ENCODE data around the gene WDR91.

Gene WDR91

GRCh38 chr7:135211179-135211945, at the start of gene WDR91:
TSS of gene WDR91 (minus strand) at chr7:135211526. CDS start at chr7:135211502, 24 bp downstream.
- DNase-seq (ENCODE audit: insufficient read length, low spot score) (peak; percentile 96), FAIRE-seq (no peak)
- TF ChIP-seq CTCF (IDR thresholded peaks at IDR 0.05; ENCODE audit: insufficient read depth, missing control alignments) = no peak

- FAIRE-seq = no peak
- TF ChIP-seq CTCF (IDR thresholded peaks at IDR 0.05; ENCODE audit: insufficient read depth, missing control alignments) = no peak
- no peak for DNase-seq (ENCODE audit: insufficient read length, low spot score)
These were observed 49.1 kb upstream of the WDR91 start for GRCh38 chr7:135260470-135260869.

GRCh38 chr7:135259702-135260101, 48.4 kb upstream of the WDR91 start:
- no peak for FAIRE-seq
- TF ChIP-seq CTCF (IDR thresholded peaks at IDR 0.05; ENCODE audit: insufficient read depth, missing control alignments) = no peak
- DNase-seq (ENCODE audit: insufficient read length, low spot score) = no peak

GRCh38 chr7:135258585-135258984, 47.3 kb upstream of the WDR91 start:
- TF ChIP-seq CTCF (IDR thresholded peaks at IDR 0.05; ENCODE audit: insufficient read depth, missing control alignments) = no peak

DNA sequence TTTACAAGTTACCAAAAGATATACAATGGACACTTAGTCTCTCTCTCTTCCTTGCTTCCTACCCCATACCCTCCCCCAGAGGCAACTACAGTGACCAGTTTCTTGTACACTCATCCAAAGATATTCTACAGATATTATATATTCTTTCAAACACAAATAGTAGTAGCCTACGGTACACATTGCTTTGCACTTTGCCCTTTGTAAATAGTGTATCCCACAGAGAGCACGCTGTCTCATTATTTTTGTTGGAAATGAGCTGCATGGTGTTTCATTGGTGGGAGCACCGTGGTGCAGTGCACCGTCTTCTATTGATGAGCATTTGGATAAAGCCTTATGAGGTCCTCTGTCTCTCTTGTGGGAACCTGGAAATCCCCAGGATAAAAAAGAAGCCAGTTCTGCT, 46.5 kb upstream of the WDR91 start:
- DNase-seq (ENCODE audit: insufficient read length, low spot score) (no peak), FAIRE-seq (no peak)
- no peak for TF ChIP-seq CTCF (IDR thresholded peaks at IDR 0.05; ENCODE audit: insufficient read depth, missing control alignments)

More at GRCh38 chr7:135258585-135258984, 47.3 kb upstream of the WDR91 start:
- DNase-seq (ENCODE audit: insufficient read length, low spot score) (no peak), FAIRE-seq (no peak)

DNA sequence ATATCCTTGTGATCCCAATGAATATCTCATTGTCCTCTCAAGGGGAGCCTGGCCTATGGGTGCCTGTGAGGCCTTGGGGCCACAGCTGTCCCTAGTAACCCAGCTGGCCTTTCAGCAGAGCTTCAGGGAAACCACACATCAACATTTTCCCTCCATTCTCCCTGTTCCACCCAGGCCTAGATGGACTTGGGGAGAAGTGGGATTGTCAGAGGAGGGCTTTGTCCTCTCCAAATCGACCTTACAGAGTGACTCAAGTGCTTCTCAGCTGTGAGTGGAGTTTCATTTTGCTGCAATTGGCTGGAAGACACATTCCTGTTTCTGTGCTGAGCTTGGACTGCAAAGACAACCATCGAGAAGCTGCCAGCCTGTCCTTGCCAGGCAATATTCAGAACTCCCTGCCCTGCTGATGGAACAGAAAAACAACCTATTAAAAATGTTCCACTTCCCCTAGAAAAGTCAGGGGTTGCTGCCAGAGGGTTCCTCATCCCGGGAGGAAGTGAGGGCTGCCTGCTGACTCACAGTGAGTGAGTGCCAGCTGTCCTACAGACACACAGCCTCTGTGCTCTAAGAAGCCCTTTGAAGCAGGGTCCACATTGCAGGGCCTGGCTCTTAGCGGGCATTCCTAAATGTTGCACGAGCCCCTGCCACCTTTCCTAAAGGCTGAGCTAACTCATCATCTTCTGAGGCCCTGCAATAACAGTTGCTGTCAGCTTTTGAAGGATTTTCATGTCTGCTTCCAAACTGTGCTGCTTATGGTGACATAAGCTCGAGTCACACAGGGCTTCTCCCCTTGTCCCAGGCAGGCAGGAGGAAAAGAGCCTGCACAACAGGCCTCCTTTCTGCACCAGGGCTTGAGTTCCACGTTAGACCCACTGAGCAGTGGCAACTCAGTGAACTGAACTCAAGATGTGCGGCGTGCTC, 42.8 kb upstream of the WDR91 start:
- DNase-seq (ENCODE audit: insufficient read length, low spot score) = no peak

More for the DNA sequence above, 42.8 kb upstream of the WDR91 start:
- no peak for TF ChIP-seq CTCF (IDR thresholded peaks at IDR 0.05; ENCODE audit: insufficient read depth, missing control alignments)
- no peak for FAIRE-seq
